ENCODE measurements around the gene TSPAN15. TPM values are rescaled to one million over a fixed set of nuclear protein-coding genes. Genes with fewer than 3 reads are reported as not detected.

TSPAN15 gene
- total RNA-seq, 1 experiment from 2014 or later = 7.7 TPM

DNA sequence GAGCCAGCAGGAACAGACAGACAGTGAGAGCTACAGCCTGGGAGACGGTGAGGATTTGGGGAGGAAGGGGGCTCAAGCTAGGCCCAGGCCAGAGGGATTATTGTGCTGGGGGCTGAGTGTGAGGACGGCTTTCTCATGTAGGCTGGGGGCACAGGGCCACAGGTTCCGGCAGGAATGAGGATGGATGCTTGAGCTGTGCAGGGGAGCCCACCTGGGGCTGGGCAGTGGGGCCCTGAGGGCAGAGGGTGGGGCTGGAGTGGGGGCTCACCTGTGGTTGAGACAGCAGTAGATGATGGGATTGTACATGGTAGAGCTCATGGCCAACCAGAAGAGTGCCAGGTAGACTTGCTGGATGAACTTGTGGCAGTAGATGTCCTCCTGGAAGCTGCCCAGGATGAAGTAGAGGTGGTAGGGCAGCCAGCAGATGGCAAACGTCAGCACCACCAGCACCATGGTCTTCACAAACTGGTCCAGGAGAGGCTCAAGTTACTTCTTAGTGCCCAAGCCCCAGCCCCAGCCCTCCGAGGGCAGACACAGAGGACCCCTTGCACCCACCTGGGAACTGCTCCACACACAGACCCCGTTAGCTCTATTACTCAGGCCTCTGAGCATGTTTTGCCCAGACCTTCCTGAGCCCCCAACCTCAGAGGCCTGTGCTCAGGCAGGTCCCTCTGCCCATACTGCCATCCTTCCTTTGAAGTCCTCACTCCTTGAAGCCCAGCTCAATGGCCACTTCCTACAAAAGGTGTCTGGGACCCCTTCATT, 44.3 kb upstream of the TSPAN15 start:
- Histone ChIP-seq H2AK5ac (ENCODE audit: insufficient read length, low read length) (no peak overlapping the region), H3K27me3 (ENCODE audit: insufficient read depth, low read length) (no peaks in the 10 kb centered on the region), H3K79me1 (ENCODE audit: insufficient read depth, low read depth, low read length, poor library complexity, severe bottlenecking) (no peaks in the 10 kb centered on the region), H3K27ac (ENCODE audit: insufficient read length, low read depth, low read length) (no peak overlapping the region), H3K23me2 (ENCODE audit: insufficient read length, low read depth, low read length, poor library complexity, severe bottlenecking) (no peaks in the 10 kb centered on the region), H2BK15ac (ENCODE audit: low read depth, low read length) (no peak overlapping the region), H2BK12ac (ENCODE audit: insufficient read length, low read depth, low read length) (no peak overlapping the region), H3K79me2 (ENCODE audit: insufficient read depth, low read length) (no peaks in the 10 kb centered on the region), H2BK20ac (ENCODE audit: low read depth, low read length, poor library complexity, severe bottlenecking) (no peak overlapping the region), H3K56ac (ENCODE audit: insufficient read length, low read depth, low read length) (no peak overlapping the region), H3K9me3 (ENCODE audit: control insufficient read depth, low read depth, low read length) (no peaks in the 10 kb centered on the region), H2BK120ac (ENCODE audit: low read depth, low read length, poor library complexity, severe bottlenecking) (no peak overlapping the region), H3K4ac (ENCODE audit: low read depth, low read length) (no peak overlapping the region), H3K23ac (ENCODE audit: insufficient read length, low read depth, low read length) (no peak overlapping the region), H3K18ac (ENCODE audit: insufficient read length, low read depth, low read length) (no peak overlapping the region), H4K91ac (ENCODE audit: insufficient read length, low read depth, low read length) (no peak overlapping the region), H4K8ac (replicated peaks; ENCODE audit: insufficient read length, low read depth, low read length) (no peak overlapping the region), H3K14ac (ENCODE audit: insufficient read depth, low read length) (no peak overlapping the region), H3K9ac (ENCODE audit: extremely low read depth, insufficient read length, low read length) (no peak overlapping the region), H2AFZ (ENCODE audit: low read length) (no peak overlapping the region), H3K4me1 (ENCODE audit: insufficient read depth, low read length) (no peaks in the 10 kb centered on the region; the same call in 1 of the 2 replicates), H2BK5ac (ENCODE audit: insufficient read length, low read length) (no peak overlapping the region), H3T11ph (ENCODE audit: low read length) (no peak overlapping the region), H4K5ac (ENCODE audit: insufficient read length, low read depth, low read length) (no peak overlapping the region), H3K4me2 (ENCODE audit: insufficient read depth, insufficient read length, low read length) (no peak overlapping the region), H4K20me1 (ENCODE audit: control insufficient read depth, insufficient read depth, insufficient read length) (no peaks in the 10 kb centered on the region)
- no peaks in the 10 kb centered on the region for H3K9me3 Mint-ChIP-seq
- H3K27ac Mint-ChIP-seq = peak overlapping the region; percentile 13 to 74 (median 35); a peak in 5 of 7 replicates
- no CpG with 5 or more reads among the region's 6 CpGs for WGBS (ENCODE audit: extremely low coverage, insufficient read length, low lambda C conversion rate)
- H3K4me1 Mint-ChIP-seq = peaks cover 26 to 34% of the 10 kb centered on the region in 2 experiments
- no peak overlapping the region; a peak in 1 of 5 replicates for H3K4me3 Mint-ChIP-seq
- peaks cover 0 to 12% (median 11%) of the 10 kb centered on the region in 3 experiments; a peak in 5 of 7 replicates for H3K36me3 Mint-ChIP-seq (ENCODE audit: insufficient read depth in 1 of 3, low read depth in 3 of 3)
- peaks cover 17% of the 10 kb centered on the region for H3K27me3 Mint-ChIP-seq (ENCODE audit: low read depth)
- DNase-seq = no peak
- TF ChIP-seq, protein P1, sequence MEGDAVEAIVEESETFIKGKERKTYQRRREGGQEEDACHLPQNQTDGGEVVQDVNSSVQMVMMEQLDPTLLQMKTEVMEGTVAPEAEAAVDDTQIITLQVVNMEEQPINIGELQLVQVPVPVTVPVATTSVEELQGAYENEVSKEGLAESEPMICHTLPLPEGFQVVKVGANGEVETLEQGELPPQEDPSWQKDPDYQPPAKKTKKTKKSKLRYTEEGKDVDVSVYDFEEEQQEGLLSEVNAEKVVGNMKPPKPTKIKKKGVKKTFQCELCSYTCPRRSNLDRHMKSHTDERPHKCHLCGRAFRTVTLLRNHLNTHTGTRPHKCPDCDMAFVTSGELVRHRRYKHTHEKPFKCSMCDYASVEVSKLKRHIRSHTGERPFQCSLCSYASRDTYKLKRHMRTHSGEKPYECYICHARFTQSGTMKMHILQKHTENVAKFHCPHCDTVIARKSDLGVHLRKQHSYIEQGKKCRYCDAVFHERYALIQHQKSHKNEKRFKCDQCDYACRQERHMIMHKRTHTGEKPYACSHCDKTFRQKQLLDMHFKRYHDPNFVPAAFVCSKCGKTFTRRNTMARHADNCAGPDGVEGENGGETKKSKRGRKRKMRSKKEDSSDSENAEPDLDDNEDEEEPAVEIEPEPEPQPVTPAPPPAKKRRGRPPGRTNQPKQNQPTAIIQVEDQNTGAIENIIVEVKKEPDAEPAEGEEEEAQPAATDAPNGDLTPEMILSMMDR (conservative IDR thresholded peaks at IDR 0.05) = no peak

Measured in H9 (cell line).